Measurements from ENCODE around the gene ALPG.

ALPG gene

GRCh38 chr2:232372231-232373208 lies 34.1 kb upstream of the ALPG start:
- CTCF ChIA-PET, result interaction anchor here (1.0 kb wide), 1 partner anchor 74 kb away, joined by 3 read pairs; no protein-coding TSS in a partner anchor
- POLR2A ChIA-PET, result no interaction called here
- no peak for TF ChIP-seq CTCF (IDR thresholded peaks at IDR 0.05; ENCODE audit: control extremely low read depth, extremely low read depth, low read depth, missing control alignments)
- no peak for DNase-seq (ENCODE audit: extremely low spot score)

- ChIA-PET POLR2A (no interaction called here), CTCF (interaction anchor here (1.1 to 1.5 kb wide), 2 partner anchors 33 to 65 kb away, joined by 3 to 4 read pairs; no protein-coding TSS in a partner anchor)
- DNase-seq (ENCODE audit: extremely low spot score), result no peak
- TF ChIP-seq CTCF (IDR thresholded peaks at IDR 0.05; ENCODE audit: control extremely low read depth, extremely low read depth, low read depth, missing control alignments), result no peak
Observed at GRCh38 chr2:232374356-232374755, 32.3 kb upstream of the ALPG start.

- TF ChIP-seq CTCF (IDR thresholded peaks at IDR 0.05; ENCODE audit: control extremely low read depth, extremely low read depth, low read depth, missing control alignments), result no peak
- DNase-seq (ENCODE audit: extremely low spot score), result no peak
- POLR2A ChIA-PET, result no interaction called here
- CTCF ChIA-PET, result interaction anchor here (1.1 kb wide), 1 partner anchor 65 kb away, joined by 4 read pairs; no protein-coding TSS in a partner anchor
Observed at GRCh38 chr2:232375164-232375563, 31.5 kb upstream of the ALPG start.

- ChIA-PET CTCF (no interaction called here), POLR2A (no interaction called here)
- DNase-seq (ENCODE audit: extremely low spot score), result no peak
- TF ChIP-seq CTCF (IDR thresholded peaks at IDR 0.05; ENCODE audit: control extremely low read depth, extremely low read depth, low read depth, missing control alignments), result no peak
Observed at GRCh38 chr2:232376260-232376659, 30.4 kb upstream of the ALPG start.

- no peak for TF ChIP-seq CTCF (IDR thresholded peaks at IDR 0.05; ENCODE audit: control extremely low read depth, extremely low read depth, low read depth, missing control alignments)
- CTCF ChIA-PET, result interaction anchor here (1.3 kb wide), 1 partner anchor 35 kb away, joined by 3 read pairs; no protein-coding TSS in a partner anchor
- POLR2A ChIA-PET, result no interaction called here
- DNase-seq (ENCODE audit: extremely low spot score), result no peak
Observed at GRCh38 chr2:232376713-232377112, 29.9 kb upstream of the ALPG start.

- no peak for TF ChIP-seq CTCF (IDR thresholded peaks at IDR 0.05; ENCODE audit: control extremely low read depth, extremely low read depth, low read depth, missing control alignments)
- ChIA-PET CTCF (interaction anchor here (1.3 kb wide), 1 partner anchor 36 kb away, joined by 3 read pairs; no protein-coding TSS in a partner anchor), POLR2A (no interaction called here)
- DNase-seq (ENCODE audit: extremely low spot score), result no peak
Observed at GRCh38 chr2:232377319-232377718, 29.3 kb upstream of the ALPG start.

Measured in GM10248 (cell line).